Epidermal melanocyte (primary cell): ENCODE measurements around the gene YEATS2.

Experiments used
- DNase-seq: peaks from one replicate; pipeline ENCODE4 v3.0.0; 2011; ENCODE audit warnings: low spot score; ENCODE audit not compliant: insufficient read length

YEATS2 gene

DNA sequence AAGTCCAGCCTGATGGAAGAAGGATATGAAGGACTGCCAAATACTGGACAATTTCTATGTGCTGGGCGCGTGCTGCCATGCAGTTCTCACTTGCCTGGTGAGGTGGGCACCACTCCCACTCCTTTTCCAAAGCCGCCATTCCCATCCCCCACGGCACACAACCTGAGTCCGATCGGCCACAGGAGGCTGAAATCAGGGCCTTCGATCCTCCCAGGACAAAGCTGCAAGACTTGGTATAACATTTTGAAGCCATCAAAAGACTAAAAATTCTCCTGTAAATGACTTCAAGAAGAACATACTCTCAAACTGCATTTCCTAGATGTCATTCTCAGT, 130.9 kb downstream of the YEATS2 start:
- DNase-seq, result no peak

DNA sequence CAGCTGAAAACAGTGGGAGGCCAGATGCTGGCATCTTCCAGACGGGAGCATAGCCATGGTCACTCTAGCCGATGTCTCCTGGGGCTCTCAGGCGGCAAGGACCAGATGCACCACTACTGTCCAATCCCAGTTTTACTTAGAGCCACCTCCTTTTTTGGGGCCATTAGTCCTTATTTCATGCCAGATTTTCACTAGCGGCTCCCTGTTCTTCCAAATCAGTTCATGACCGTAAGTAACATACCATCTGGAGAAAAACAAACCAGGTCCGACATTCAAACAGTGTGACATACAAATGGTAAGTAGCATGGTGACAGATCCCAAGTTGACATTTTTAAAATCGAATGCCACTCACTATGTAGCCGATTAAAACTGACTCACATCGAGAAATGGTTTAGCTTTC, 131.9 kb downstream of the YEATS2 start:
- DNase-seq, result no peak

DNA sequence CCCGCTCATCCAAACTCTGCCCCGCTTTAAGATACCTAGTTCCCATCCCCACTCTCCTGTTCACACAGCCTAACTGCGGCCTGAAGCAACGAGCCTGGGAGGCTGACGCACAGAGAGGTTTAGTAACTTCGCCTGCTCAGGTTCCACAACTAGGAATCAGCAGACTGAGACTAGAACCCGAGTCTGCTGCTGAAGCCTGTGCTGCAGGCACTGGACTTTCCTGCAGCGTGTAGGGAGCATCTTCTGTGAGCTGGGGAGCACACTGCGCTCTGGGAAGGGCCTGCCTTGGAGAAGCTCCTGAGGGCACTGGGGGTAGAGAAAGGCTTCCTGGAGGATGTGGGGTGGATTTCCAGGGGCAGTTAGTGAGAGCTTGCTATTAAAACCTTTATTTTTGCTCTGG, 132.6 kb downstream of the YEATS2 start:
- no peak for DNase-seq

DNA sequence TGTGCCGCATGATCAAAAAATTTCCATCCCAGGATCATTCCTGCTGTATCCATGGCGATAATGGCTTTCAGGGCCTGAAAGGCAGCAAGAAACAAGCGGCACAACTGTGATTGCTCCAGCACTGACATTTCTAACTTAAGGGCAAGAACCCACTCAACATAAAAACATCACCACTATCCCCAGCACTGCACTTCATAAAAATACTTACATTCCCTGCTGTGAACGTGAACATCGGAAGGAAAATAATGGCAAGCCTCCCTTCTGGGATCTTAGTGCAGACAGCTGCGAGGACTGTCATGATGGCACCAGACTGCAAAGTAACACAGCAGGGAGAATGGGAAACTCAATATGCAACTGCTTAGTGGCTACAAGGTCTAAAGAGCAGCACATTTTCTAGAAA, 135.9 kb downstream of the YEATS2 start:
- no peak for DNase-seq

DNA sequence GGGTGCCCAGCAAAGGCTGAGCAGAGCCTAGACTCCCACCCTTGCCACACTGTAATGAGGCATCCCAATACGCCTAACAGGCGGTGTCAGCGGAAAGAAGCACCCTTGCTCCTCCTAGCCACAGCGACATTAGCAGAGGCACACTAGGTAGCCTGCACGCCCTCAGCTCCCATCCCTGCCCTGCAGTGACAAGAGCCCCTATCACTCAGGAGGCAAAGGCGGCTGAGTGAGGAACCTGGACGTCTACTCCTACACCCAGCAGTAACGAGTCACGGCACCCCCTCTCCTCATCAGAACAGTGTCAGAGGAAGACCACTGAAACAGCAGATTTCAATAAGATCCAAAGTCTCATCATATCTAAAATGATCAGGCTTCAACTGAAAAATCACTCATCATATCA, 139.8 kb downstream of the YEATS2 start:
- DNase-seq, result no peak

DNA sequence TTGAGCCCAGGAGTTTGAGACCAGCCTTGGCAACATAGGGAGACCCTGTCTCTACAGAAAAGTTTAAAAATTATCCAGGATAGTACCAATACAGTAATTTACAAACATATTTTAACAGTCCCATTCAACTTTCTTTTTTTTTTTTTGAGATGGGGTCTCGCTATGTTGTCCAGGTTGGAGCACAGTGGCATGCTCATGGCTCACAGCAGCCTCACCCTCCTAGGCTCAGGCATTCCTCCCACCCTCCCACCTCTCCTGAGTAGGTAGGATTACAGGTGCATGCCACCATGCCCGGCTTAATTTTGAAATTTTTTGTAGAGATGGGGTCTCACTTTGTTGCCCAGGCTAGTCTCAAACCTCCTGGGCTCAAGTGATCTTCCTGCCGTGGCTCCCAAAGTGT, 140.3 kb downstream of the YEATS2 start:
- DNase-seq, result no peak

DNA sequence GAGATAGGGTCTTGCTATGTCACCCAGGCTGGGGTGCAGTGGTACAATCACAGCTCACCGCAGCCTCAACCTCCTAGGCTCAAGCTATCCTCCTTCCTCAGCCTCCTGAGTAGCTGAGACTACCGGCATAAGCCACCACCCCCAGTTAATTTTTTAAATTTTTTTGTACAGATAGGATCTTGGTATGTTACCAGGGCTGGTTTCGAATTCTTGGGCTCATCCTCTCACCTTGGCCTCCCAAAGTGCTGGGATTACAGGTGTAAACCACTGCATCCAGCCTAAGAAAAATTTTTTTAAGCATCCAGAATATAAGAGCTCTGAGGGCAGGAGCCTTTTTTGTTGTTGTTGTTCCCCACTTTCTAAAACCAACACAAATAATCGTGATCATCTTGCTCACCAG, 142.2 kb downstream of the YEATS2 start:
- DNase-seq, result no peak

DNA sequence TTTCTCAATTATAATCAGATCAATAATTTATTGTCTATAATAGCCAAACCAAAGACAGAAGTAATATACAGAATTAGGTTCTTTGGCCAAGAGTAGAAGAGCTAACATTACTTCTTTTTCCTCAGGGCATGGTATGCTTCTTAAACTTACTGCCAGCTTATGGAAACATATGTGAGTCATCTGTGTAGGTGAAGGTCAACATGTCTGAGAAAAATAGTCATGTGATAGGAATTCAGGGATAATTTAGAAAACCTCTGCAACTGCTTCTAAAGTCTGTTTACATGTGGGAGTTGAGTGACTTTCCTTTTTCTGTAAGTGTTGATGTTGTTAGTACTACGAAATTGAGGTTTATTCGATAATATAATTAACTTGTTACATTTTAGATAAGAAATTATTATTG, 147.0 kb downstream of the YEATS2 start:
- DNase-seq, result no peak

DNA sequence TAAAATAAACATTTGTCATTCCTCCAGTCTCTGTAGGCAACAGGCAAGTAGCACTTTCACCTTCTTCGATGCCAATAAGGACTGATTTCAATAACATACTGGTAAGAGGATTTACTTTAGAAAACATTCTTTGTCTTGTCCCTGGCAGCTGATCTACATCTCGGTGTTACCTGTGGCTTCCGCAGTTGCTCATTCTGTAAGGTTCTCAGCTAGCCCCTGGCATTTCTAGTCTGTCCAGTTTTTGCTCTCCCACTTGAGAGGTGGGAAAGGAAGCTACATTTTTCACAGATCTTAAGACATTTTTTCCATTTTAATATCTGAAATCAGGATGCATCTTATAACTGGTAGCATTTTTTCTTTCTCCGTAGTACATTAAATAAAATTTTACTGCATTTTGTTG, 147.5 kb downstream of the YEATS2 start:
- no peak for DNase-seq

DNA sequence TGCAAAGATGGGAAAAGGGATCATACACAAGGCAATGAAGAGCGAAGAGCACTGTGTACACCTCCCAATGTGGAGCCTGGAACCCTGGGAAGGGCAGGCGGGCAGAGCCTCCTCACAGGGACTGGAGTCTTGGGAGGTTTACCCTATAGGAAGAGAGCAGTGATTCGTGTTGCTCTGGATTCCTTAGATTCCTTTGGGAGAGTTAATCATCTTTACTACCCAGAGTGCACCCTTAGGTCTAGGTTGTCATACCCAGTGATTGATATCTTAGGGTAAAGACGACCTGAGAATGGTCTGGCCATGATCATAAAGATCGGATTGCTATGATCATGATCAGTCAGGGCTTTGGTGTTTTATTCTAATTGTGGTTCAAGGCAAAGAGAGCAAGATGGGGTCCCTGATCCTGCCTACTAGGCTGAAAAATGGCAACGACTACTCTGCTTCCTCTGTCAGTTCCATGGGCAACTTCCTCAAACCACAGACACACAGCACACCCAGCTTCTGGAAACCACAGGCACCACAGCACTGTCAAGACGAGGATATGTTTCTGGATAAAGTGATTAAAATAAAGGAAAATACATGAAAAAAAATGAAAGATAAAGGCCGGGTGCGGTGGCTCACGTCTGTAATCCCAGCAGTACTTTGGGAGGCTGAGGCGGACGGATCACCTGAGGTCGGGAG, 148.2 kb downstream of the YEATS2 start:
- DNase-seq, result no peak

DNA sequence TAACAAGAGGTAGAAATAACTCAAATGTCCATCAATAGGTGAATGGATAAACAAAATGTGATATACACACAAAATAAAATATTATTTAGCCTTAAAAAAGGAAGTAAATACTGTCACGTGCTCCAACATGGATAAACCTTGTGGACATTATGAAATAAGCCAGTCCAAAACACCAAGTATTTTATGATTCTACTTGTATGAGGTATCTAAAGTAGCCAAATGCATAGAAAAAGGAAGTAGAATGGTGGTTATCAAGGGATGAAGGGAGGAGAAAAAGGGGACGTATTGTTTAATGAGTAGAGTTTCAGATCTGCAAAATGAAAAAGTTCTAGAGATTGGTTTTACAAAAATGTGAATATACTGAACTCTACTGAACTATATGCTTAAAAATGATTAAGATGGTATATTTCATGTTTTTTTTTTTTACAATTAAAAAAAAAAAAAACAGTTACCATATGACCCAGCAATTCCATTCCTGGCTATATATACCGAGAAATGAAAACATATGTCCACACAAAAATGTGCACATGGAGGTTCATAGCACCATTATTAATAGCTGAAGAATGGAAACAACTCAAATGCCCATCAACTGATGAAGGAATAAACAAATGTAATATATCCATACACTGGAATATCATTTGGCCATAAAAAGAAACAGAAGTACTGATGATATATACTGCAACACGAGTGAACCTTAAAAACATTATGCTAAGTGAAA, 156.9 kb downstream of the YEATS2 start:
- DNase-seq, result no peak

DNA sequence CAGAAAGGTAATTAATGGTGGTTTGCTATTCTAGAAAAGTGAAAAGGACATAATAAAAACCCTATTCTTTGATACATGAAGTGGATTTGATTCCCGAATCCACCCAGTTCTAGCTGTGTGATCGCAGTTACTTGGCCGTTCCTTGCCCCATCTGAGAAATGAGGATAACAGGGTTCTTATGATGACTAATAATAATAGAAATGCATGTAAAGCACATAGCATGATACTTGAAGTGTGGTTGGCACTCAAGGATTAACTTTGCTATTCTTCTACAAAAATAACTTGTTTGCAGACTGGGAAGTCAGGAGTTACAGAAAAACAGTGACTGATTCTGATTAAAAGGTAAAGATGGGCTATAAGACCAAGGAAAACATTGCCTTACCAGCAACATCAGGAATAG, 160.3 kb downstream of the YEATS2 start:
- DNase-seq, result no peak
